LNCaP clone FGC (cell line): ENCODE results near the gene SLC5A8.
"Not testable (repeated sequence)": the region's sequence is repeated elsewhere in the genome, so short reads cannot be mapped to it uniquely, and the experiment has no call there.

Source experiments
- DNase-seq: peaks from one replicate; pipeline ENCODE4 v3.0.0-alpha.2; 2011; ENCODE audit warnings: low read depth
- H3K4me3 ChIP-seq: 2 replicates; pipeline ENCODE4 v1.5.1; 2011; ENCODE audit warnings: mild to moderate bottlenecking, low read depth, low read length, control low read depth
- TF ChIP-seq, protein P1 (sequence below): IDR thresholded peaks from 2 replicates; pipeline ENCODE4 v1.5.1; 2012; ENCODE audit warnings: mild to moderate bottlenecking; ENCODE audit not compliant: control insufficient read depth, insufficient read depth; ENCODE audit errors: extremely low read depth

SLC5A8 gene

GRCh38 chr12:101174541-101174940 lies 35.5 kb downstream of the SLC5A8 start:
- DNase-seq = no peak
- H3K4me3 ChIP-seq = no peak overlapping the region
- TF ChIP-seq, protein P1, sequence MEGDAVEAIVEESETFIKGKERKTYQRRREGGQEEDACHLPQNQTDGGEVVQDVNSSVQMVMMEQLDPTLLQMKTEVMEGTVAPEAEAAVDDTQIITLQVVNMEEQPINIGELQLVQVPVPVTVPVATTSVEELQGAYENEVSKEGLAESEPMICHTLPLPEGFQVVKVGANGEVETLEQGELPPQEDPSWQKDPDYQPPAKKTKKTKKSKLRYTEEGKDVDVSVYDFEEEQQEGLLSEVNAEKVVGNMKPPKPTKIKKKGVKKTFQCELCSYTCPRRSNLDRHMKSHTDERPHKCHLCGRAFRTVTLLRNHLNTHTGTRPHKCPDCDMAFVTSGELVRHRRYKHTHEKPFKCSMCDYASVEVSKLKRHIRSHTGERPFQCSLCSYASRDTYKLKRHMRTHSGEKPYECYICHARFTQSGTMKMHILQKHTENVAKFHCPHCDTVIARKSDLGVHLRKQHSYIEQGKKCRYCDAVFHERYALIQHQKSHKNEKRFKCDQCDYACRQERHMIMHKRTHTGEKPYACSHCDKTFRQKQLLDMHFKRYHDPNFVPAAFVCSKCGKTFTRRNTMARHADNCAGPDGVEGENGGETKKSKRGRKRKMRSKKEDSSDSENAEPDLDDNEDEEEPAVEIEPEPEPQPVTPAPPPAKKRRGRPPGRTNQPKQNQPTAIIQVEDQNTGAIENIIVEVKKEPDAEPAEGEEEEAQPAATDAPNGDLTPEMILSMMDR = no peak

GRCh38 chr12:101173197-101173749 lies 36.8 kb downstream of the SLC5A8 start:
- TF ChIP-seq, protein P1 = no peak
- no peak for DNase-seq
- H3K4me3 ChIP-seq = no peak overlapping the region

- TF ChIP-seq, protein P1 = peak; percentile 50
- DNase-seq = no peak
- H3K4me3 ChIP-seq = no peak overlapping the region
Measured at GRCh38 chr12:101172316-101172715, 37.7 kb downstream of the SLC5A8 start.

- DNase-seq = no peak
- TF ChIP-seq, protein P1 = no peak
- H3K4me3 ChIP-seq = no peak overlapping the region
Measured at GRCh38 chr12:101168001-101168400, 42.0 kb downstream of the SLC5A8 start.

DNA sequence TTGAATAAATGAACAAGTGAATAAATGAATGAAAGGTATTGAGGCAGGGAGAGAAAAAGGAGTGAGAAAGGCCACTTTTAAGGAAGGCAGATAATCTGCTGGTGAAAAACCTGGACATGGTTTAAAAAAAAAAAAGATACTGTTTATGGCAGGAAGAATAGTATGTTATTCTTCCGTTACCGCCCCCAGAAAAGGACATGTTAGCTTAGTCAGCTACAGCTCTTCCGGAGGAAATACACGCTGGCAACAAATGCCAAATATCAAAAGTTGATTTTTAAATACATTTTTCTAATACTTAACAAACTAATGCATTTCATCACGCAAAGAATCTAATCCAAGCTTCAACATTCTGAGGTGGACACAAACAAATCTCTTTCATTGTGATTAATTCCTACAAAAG lies 43.2 kb downstream of the SLC5A8 start:
- TF ChIP-seq, protein P1 = no peak
- no peak overlapping the region for H3K4me3 ChIP-seq
- DNase-seq = no peak

- H3K4me3 ChIP-seq = no peak overlapping the region
- TF ChIP-seq, protein P1 = no peak
- no peak for DNase-seq
Measured at GRCh38 chr12:101165319-101165718, 44.7 kb downstream of the SLC5A8 start.

DNA sequence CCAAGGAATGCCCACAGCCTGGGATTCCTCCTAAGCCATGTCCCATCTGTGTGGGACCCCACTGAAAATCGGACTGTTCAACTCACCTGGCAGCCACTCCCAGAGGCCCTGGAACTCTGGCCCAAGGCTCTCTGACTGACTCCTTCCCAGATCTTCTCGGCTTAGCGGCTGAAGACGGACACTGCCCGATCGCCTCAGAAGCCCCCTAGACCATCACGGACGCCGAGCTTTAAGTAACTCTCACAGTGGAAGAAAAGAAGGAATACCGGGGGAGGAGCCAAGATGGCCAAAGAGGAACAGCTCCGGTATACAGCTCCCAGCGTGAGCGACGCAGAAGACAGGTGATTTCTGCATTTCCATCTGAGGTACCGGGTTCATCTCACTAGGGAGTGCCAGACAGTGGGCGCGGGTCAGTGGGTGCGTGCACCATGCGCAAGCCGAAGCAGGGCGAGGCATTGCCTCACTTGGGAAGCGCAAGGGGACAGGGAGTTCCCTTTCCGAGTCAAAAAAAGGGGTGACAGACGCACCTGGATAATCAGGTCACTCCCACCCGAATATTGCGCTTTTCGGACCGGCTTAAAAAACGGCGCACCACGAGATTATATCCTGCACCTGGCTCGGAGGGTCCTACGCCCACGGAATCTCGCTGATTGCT lies 64.1 kb downstream of the SLC5A8 start:
- H3K4me3 ChIP-seq, DNase-seq: not testable (repeated sequence)
